HG03432 (cell line): ENCODE data around the gene DOCK7.

ENCODE experiments used
- ATAC-seq: cut with Tn5 transposase; IDR thresholded peaks from one replicate; pipeline ENCODE4 v1.9.1; 2021; ENCODE audit warnings: mild to moderate bottlenecking, moderate library complexity; ENCODE audit not compliant: unreplicated experiment

The DOCK7 gene

GRCh38 chr1:62426237-62426636 lies 261.9 kb downstream of the DOCK7 start:
- ATAC-seq = no peak

- ATAC-seq = no peak
Measured at GRCh38 chr1:62425041-62425440, 263.1 kb downstream of the DOCK7 start.

- ATAC-seq = no peak
Measured at GRCh38 chr1:62424411-62424810, 263.8 kb downstream of the DOCK7 start.

- no peak for ATAC-seq
Measured at GRCh38 chr1:62423580-62424242, 264.5 kb downstream of the DOCK7 start.

- ATAC-seq = no peak
Measured at GRCh38 chr1:62420214-62420613, 268.0 kb downstream of the DOCK7 start.

- no peak for ATAC-seq
Measured at GRCh38 chr1:62417351-62417999, 270.7 kb downstream of the DOCK7 start.

GRCh38 chr1:62415687-62416086 lies 272.5 kb downstream of the DOCK7 start:
- no peak for ATAC-seq

GRCh38 chr1:62407398-62408009 lies 280.7 kb downstream of the DOCK7 start:
- ATAC-seq = no peak

GRCh38 chr1:62406576-62406975 lies 281.6 kb downstream of the DOCK7 start:
- ATAC-seq = no peak

- no peak for ATAC-seq
Measured at GRCh38 chr1:62405247-62405646, 282.9 kb downstream of the DOCK7 start.
